ENCODE measurements around the gene CDC42BPB. TPM values are rescaled to one million over a fixed set of nuclear protein-coding genes. Genes with fewer than 3 reads are reported as not detected.

CDC42BPB gene
- polyA plus RNA-seq, 1 of the 3 experiments (the other 2 are of a cell fraction): 61.6 TPM

DNA sequence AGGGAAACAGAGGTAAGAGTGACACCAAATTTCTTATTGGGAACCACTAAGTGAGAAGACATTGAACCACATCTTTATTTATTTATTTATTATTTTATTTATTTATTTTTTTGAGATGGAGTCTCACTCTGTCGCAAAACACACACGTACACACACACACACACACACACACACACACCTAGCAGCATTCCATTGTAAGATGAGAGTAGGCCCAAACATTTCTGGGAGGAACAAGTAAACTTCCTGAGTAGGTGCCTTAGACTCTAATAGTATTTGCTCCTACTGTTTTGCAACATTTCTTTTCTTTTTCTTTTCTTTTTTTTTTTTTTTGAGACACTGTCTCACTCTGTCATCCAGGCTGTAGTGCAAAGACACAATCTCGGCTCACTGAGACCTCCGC is 7.1 kb upstream of the CDC42BPB start:
- Histone ChIP-seq H3K9ac (no peak overlapping the region), H3K9me2 (no peaks in the 10 kb centered on the region), H4K20me1 (ENCODE audit: insufficient read depth) (no peaks in the 10 kb centered on the region), H3K27ac (ENCODE audit: low read depth in 2 of 2, low read length in 1 of 2) (no peak overlapping the region), H3K9me3 (no peaks in the 10 kb centered on the region), H3F3A (replicated peaks; ENCODE audit: insufficient read depth) (peaks cover 10% of the 10 kb centered on the region), H3K4me3 (ENCODE audit: low read depth in 2 of 2, low read length in 1 of 2) (no peak overlapping the region), H2AFZ (ENCODE audit: low read depth) (no peak overlapping the region), H3K27me3 (ENCODE audit: insufficient read depth) (no peaks in the 10 kb centered on the region), H3K36me3 (replicated peaks in 1 of 2; ENCODE audit: control insufficient read depth in 1 of 2, insufficient read depth in 2 of 2, low read length in 1 of 2) (peaks cover 0 to 3% of the 10 kb centered on the region in 2 experiments), H3K79me2 (ENCODE audit: insufficient read depth) (peaks cover 6% of the 10 kb centered on the region; the same call in 1 of the 2 replicates), H3K4me1 (ENCODE audit: control insufficient read depth in 1 of 2, insufficient read depth in 2 of 2, low read depth in 1 of 2, low read length in 1 of 2) (peaks cover 2 to 5% of the 10 kb centered on the region in 2 experiments; a peak in 2 of 4 replicates), H3K4me2 (no peak overlapping the region)
- no peak for DNase-seq
- TF ChIP-seq POLR2AphosphoS5 (IDR thresholded peaks at IDR 0.05; ENCODE audit: low read depth, low read length) (no peak), SMC3 (IDR thresholded peaks at IDR 0.05; ENCODE audit: low read depth, low read length) (no peak), USF1 (IDR thresholded peaks at IDR 0.05; ENCODE audit: borderline replicate concordance, low read depth) (no peak), GABPA (IDR thresholded peaks at IDR 0.05; ENCODE audit: low read depth) (no peak), RCOR1 (IDR thresholded peaks at IDR 0.05; ENCODE audit: low read length) (no peak), TEAD4 (IDR thresholded peaks at IDR 0.05; ENCODE audit: borderline replicate concordance, insufficient read depth) (no peak), YY1 (IDR thresholded peaks at IDR 0.05; ENCODE audit: low read depth) (no peak), RFX5 (IDR thresholded peaks at IDR 0.05; ENCODE audit: low read length) (no peak), EP300 (IDR thresholded peaks at IDR 0.05; ENCODE audit: borderline replicate concordance in 1 of 2, low read depth in 1 of 2, low read length in 1 of 2) (no peak), CHD2 (IDR thresholded peaks at IDR 0.05; ENCODE audit: low read length, partially characterized antibody) (no peak), TCF12 (IDR thresholded peaks at IDR 0.05) (no peak), NFIC (IDR thresholded peaks at IDR 0.05; ENCODE audit: borderline replicate concordance) (no peak), REST (IDR thresholded peaks at IDR 0.05; ENCODE audit: low read depth, low read length) (no peak), JUND (IDR thresholded peaks at IDR 0.05) (no peak), MAX (IDR thresholded peaks at IDR 0.05; ENCODE audit: low read depth) (no peak), MEF2A (IDR thresholded peaks at IDR 0.05; ENCODE audit: borderline replicate concordance, low read depth) (no peak), NRF1 (IDR thresholded peaks at IDR 0.05; ENCODE audit: low read depth, low read length) (no peak)
- TF ChIP-seq, protein P1, sequence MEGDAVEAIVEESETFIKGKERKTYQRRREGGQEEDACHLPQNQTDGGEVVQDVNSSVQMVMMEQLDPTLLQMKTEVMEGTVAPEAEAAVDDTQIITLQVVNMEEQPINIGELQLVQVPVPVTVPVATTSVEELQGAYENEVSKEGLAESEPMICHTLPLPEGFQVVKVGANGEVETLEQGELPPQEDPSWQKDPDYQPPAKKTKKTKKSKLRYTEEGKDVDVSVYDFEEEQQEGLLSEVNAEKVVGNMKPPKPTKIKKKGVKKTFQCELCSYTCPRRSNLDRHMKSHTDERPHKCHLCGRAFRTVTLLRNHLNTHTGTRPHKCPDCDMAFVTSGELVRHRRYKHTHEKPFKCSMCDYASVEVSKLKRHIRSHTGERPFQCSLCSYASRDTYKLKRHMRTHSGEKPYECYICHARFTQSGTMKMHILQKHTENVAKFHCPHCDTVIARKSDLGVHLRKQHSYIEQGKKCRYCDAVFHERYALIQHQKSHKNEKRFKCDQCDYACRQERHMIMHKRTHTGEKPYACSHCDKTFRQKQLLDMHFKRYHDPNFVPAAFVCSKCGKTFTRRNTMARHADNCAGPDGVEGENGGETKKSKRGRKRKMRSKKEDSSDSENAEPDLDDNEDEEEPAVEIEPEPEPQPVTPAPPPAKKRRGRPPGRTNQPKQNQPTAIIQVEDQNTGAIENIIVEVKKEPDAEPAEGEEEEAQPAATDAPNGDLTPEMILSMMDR (IDR thresholded peaks at IDR 0.05): no peak
- TF ChIP-seq, protein P2, sequence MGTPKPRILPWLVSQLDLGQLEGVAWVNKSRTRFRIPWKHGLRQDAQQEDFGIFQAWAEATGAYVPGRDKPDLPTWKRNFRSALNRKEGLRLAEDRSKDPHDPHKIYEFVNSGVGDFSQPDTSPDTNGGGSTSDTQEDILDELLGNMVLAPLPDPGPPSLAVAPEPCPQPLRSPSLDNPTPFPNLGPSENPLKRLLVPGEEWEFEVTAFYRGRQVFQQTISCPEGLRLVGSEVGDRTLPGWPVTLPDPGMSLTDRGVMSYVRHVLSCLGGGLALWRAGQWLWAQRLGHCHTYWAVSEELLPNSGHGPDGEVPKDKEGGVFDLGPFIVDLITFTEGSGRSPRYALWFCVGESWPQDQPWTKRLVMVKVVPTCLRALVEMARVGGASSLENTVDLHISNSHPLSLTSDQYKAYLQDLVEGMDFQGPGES (IDR thresholded peaks at IDR 0.05; ENCODE audit: low read depth, low read length): no peak
- TF ChIP-seq, protein P3, sequence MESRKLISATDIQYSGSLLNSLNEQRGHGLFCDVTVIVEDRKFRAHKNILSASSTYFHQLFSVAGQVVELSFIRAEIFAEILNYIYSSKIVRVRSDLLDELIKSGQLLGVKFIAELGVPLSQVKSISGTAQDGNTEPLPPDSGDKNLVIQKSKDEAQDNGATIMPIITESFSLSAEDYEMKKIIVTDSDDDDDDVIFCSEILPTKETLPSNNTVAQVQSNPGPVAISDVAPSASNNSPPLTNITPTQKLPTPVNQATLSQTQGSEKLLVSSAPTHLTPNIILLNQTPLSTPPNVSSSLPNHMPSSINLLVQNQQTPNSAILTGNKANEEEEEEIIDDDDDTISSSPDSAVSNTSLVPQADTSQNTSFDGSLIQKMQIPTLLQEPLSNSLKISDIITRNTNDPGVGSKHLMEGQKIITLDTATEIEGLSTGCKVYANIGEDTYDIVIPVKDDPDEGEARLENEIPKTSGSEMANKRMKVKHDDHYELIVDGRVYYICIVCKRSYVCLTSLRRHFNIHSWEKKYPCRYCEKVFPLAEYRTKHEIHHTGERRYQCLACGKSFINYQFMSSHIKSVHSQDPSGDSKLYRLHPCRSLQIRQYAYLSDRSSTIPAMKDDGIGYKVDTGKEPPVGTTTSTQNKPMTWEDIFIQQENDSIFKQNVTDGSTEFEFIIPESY (IDR thresholded peaks at IDR 0.05; ENCODE audit: borderline replicate concordance, low read depth): no peak
- POLR2A ChIA-PET: no interaction called here
- WGBS (ENCODE audit: low lambda C conversion rate): 83% methylated on average over 4 of the region's 4 CpGs
- CTCF ChIA-PET: no interaction called here
